ENCODE results near the gene CLIC1. TPM values are rescaled to one million over a fixed set of nuclear protein-coding genes. Genes with fewer than 3 reads are reported as not detected.

CLIC1 gene
- polyA plus RNA-seq, 1 experiment = 866 TPM

DNA sequence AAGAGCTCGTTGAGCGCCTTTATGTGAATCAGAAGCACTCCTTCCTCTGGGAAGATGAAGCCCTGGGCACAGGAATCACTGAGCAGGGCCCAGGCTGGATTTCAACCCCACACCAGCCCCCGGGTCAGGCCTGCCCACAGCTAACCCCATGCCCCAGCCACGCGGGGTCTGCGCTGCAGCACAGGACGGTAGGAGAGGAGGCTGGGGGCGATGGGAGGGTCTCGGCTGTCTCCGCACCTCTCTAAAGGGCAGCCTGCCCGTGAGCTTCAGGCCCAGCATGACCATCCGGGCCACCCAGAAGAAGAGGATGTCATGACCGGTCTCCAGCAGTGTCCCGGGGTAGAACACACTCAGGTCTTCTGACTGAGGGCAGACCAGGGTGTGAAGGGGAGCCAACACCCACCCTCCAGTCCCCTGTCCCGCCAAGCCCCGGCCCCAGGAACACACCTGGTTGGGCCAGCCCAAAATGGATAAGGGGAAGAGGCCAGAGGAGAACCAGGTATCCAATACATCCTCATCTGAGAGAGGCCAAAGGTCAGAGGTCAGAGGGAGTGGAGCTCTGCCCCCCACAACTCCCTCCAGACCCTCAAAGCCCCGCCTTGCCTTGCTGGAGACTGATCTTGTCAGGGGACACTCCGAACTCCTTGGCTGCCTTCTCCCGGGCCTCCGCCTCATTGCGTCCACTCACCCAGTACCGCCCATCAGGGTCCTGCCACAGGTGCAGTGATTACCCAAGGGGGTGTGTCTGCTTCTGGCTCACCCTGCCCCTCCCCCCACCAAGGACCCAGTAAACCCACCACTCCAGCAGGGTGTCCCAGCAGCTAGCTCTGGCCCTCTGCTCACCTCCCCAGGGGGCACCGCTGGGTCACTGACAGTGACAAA is 45.2 kb upstream of the CLIC1 start:
- Histone ChIP-seq H3K4me3 (ENCODE audit: low read depth, low read length) (no peak overlapping the region), H3K27me3 (ENCODE audit: control insufficient read depth, insufficient read depth, low read length) (no peaks in the 10 kb centered on the region), H3K36me3 (ENCODE audit: control insufficient read depth, insufficient read depth, low read length) (peaks cover 48% of the 10 kb centered on the region)
- TF ChIP-seq, protein P1, sequence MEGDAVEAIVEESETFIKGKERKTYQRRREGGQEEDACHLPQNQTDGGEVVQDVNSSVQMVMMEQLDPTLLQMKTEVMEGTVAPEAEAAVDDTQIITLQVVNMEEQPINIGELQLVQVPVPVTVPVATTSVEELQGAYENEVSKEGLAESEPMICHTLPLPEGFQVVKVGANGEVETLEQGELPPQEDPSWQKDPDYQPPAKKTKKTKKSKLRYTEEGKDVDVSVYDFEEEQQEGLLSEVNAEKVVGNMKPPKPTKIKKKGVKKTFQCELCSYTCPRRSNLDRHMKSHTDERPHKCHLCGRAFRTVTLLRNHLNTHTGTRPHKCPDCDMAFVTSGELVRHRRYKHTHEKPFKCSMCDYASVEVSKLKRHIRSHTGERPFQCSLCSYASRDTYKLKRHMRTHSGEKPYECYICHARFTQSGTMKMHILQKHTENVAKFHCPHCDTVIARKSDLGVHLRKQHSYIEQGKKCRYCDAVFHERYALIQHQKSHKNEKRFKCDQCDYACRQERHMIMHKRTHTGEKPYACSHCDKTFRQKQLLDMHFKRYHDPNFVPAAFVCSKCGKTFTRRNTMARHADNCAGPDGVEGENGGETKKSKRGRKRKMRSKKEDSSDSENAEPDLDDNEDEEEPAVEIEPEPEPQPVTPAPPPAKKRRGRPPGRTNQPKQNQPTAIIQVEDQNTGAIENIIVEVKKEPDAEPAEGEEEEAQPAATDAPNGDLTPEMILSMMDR (IDR thresholded peaks at IDR 0.05; ENCODE audit: insufficient read depth, low read depth, low read length) = no peak
- CTCF ChIA-PET = interaction anchor here (3.3 kb wide), 1 partner anchor 12 kb away, joined by 14 read pairs; no protein-coding TSS in a partner anchor
- DNase-seq (ENCODE audit: low read depth) = no peak
- POLR2A ChIA-PET = no interaction called here

DNA sequence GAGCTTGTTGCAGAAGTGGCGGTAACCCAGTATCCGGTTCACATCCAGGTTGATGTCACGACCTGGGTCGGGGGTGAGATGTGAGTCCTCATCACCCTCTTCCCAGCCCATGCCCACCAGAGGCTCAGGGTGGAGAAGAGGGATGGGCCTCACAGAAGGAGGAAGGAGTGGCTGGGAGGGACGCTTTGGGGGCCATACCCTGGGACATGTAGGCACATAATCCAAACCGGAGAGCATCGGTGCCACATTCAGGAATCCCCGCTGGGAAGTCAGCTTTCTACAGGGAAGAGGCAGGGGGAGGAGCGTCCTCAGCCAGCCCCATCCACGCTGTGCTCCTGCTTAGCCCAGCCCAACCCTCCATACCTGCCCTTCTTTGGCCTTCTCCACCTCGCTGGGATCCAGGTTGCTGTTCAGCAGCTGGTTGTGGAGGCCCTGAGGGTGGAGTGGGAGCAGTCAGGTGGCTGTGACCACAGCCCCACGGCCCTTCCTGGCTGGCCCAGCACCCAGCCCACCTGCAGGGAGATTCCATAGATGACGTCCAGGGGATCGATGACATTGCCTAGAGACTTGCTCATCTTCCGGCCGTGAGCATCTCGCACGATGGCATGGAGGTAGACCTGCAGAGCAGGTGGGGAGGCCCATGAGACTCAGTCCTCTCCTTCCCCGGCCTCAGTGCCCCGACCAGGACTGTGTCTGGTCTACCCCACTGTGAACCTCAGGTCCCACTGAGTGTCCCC is 44.3 kb upstream of the CLIC1 start:
- ChIA-PET CTCF (interaction anchor here (1.1 to 3.3 kb wide), 2 partner anchors 11 kb away, joined by 4 to 14 read pairs; no protein-coding TSS in a partner anchor), POLR2A (no interaction called here)
- H3K36me3 ChIP-seq (ENCODE audit: control insufficient read depth, insufficient read depth, low read length) = peaks cover 48% of the 10 kb centered on the region
- TF ChIP-seq, protein P1 (IDR thresholded peaks at IDR 0.05; ENCODE audit: insufficient read depth, low read depth, low read length) = no peak
- H3K27me3 ChIP-seq (ENCODE audit: control insufficient read depth, insufficient read depth, low read length) = no peaks in the 10 kb centered on the region
- DNase-seq (ENCODE audit: low read depth) = no peak
- no peak overlapping the region for H3K4me3 ChIP-seq (ENCODE audit: low read depth, low read length)

DNA sequence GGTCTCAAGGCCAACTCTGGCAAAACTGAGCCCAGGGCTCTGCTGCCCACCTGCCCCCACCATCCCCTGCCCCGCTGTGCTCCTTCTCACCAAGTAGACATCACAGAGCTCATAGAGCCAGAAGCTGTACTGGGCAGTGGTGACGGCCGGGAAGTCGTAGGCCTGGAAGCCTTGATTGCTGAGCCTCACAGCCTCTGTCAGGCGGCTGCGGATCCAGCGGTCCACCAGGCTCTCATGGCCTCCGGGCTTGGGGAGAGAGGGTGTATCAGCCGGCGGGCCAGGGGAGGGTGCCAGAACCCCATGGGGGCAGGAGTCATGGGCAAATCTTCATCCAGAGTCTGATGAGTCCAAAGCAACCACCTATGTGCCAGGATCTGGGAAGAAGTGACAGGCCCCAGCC is 43.6 kb upstream of the CLIC1 start:
- ChIA-PET POLR2A (no interaction called here), CTCF (interaction anchor here (1.1 to 3.3 kb wide), 2 partner anchors 10 to 11 kb away, joined by 4 to 14 read pairs; no protein-coding TSS in a partner anchor)
- peaks cover 43% of the 10 kb centered on the region for H3K36me3 ChIP-seq (ENCODE audit: control insufficient read depth, insufficient read depth, low read length)
- no peak for DNase-seq (ENCODE audit: low read depth)
- H3K27me3 ChIP-seq (ENCODE audit: control insufficient read depth, insufficient read depth, low read length) = no peaks in the 10 kb centered on the region
- no peak overlapping the region for H3K4me3 ChIP-seq (ENCODE audit: low read depth, low read length)
- TF ChIP-seq, protein P1 (IDR thresholded peaks at IDR 0.05; ENCODE audit: insufficient read depth, low read depth, low read length) = no peak

DNA sequence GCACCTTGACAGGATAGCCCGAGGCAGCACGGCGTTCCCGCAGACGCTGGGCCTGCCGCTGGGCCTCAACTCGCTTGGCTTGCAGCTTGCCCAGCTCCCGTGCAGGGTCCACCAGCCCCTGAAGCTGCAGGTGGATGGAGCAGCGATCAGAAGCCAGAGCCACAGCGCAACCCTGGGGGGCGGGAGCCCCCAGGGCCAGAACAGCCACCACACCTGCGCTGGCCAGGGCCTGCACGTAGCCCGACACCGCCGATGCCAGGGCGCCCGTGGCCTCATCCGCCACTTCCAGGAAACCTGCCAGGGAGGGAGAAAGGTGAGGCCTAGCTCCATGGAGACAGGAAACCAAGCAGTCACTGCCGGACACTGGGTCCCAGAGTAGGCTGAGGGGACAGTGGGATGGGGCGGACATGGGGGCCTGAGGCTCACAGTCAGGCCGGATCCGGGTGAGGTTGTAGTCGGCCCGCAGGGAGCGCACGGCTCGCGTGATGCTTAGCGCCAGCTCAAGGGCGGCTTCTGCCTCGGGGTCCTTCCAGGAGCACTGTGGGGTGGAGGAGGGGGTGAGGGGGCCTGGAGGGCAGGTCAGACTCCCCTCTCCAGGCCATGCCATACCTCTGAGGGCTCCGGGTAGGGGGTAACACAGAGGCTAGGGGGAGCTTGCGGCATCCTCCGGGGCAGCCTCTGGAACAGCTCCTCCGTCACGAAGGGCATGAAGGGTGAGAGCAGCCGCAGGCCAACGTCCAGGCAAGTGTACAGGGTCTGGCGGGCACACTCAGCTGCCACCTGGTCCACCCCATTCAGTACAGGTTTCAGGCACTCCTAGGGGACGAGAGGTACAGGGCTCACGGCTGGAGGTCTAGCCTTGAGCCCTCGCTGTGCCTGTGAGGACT is 42.9 kb upstream of the CLIC1 start:
- no peak overlapping the region for H3K4me3 ChIP-seq (ENCODE audit: low read depth, low read length)
- no peak for DNase-seq (ENCODE audit: low read depth)
- peaks cover 36% of the 10 kb centered on the region for H3K36me3 ChIP-seq (ENCODE audit: control insufficient read depth, insufficient read depth, low read length)
- CTCF ChIA-PET = interaction anchor here (3.3 kb wide), 2 partner anchors 10 to 12 kb away, joined by 14 to 22 read pairs; no protein-coding TSS in a partner anchor
- no peaks in the 10 kb centered on the region for H3K27me3 ChIP-seq (ENCODE audit: control insufficient read depth, insufficient read depth, low read length)
- TF ChIP-seq, protein P1 (IDR thresholded peaks at IDR 0.05; ENCODE audit: insufficient read depth, low read depth, low read length) = no peak
- POLR2A ChIA-PET = no interaction called here
